ENCODE measurements around the gene SAV1.

SAV1 gene

GRCh38 chr14:50605766-50606165, 62.3 kb downstream of the SAV1 start:
- DNase-seq = no peak

GRCh38 chr14:50603565-50603964, 64.5 kb downstream of the SAV1 start:
- DNase-seq = no peak

GRCh38 chr14:50602035-50602434, 66.1 kb downstream of the SAV1 start:
- DNase-seq = no peak

- no peak for DNase-seq
Observed at GRCh38 chr14:50601394-50601793, 66.7 kb downstream of the SAV1 start.

GRCh38 chr14:50600849-50601248, 67.3 kb downstream of the SAV1 start:
- no peak for DNase-seq

- peak; percentile 7 for DNase-seq
Observed at GRCh38 chr14:50599700-50600444, 68.2 kb downstream of the SAV1 start.

- no peak for DNase-seq
Observed at GRCh38 chr14:50598765-50599164, 69.3 kb downstream of the SAV1 start.

GRCh38 chr14:50594577-50595316, 73.4 kb downstream of the SAV1 start:
- DNase-seq = no peak

- no peak for DNase-seq
Observed at GRCh38 chr14:50590464-50590863, 77.6 kb downstream of the SAV1 start.
